Measurements from ENCODE around the gene RALB.

The RALB gene

DNA sequence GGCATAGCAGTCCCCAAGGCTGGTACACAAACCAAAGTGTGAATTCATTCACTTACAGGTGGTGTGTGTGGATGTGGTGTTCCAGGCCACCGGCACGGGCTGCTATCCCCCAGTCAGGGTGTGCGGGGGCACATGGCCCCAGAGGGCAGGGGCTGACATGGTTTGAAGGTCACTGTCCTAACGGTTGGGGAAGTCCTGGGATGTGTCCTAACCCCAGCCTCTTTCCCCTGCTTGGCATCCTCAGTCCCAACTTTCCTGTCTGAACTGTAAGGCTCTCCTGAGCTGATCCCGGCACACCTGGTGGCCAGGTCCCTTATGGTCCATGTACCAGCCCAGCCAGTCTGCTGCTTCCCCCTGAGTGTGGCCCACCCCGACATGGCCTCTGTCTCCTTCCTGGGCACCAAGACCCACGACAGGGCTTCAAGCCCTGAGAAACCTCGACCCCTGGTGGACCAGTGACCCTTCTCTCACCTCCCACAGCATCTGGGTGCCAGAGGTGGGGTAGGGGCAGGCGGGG, 27.0 kb upstream of the RALB start:
- H3K27ac ChIP-seq (ENCODE audit: low read depth, low read length) = no peak overlapping the region
- peaks cover 3% of the 10 kb centered on the region; the same call in 1 of the 2 replicates for H3K9me3 ChIP-seq (ENCODE audit: control insufficient read depth, insufficient read depth, low read length)
- TF ChIP-seq, protein P1, sequence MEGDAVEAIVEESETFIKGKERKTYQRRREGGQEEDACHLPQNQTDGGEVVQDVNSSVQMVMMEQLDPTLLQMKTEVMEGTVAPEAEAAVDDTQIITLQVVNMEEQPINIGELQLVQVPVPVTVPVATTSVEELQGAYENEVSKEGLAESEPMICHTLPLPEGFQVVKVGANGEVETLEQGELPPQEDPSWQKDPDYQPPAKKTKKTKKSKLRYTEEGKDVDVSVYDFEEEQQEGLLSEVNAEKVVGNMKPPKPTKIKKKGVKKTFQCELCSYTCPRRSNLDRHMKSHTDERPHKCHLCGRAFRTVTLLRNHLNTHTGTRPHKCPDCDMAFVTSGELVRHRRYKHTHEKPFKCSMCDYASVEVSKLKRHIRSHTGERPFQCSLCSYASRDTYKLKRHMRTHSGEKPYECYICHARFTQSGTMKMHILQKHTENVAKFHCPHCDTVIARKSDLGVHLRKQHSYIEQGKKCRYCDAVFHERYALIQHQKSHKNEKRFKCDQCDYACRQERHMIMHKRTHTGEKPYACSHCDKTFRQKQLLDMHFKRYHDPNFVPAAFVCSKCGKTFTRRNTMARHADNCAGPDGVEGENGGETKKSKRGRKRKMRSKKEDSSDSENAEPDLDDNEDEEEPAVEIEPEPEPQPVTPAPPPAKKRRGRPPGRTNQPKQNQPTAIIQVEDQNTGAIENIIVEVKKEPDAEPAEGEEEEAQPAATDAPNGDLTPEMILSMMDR (IDR thresholded peaks at IDR 0.05; ENCODE audit: low read depth, low read length, poor library complexity, severe bottlenecking) = no peak
- TF ChIP-seq EZH2phosphoT487 (IDR thresholded peaks at IDR 0.05; ENCODE audit: borderline replicate concordance, low read length) = no peak
- H3K36me3 ChIP-seq (ENCODE audit: control insufficient read depth, low read length) = peaks cover 12% of the 10 kb centered on the region; the same call in 1 of the 2 replicates
- peaks cover 23% of the 10 kb centered on the region for H3K79me2 ChIP-seq (ENCODE audit: control insufficient read depth, low read length)
- peaks cover 62% of the 10 kb centered on the region for H3K4me1 ChIP-seq (ENCODE audit: control insufficient read depth, low read length)
- no peaks in the 10 kb centered on the region for H3K27me3 ChIP-seq (ENCODE audit: control insufficient read depth, low read length)
- H3K4me3 ChIP-seq (ENCODE audit: low read length) = no peak overlapping the region
- H3K9me2 ChIP-seq (replicated peaks; ENCODE audit: control insufficient read depth, low read length) = no peaks in the 10 kb centered on the region
- peaks cover 3% of the 10 kb centered on the region; the same call in 1 of the 2 replicates for H3F3A ChIP-seq (ENCODE audit: control insufficient read depth, insufficient read depth)
- no peak overlapping the region for H3K4me2 ChIP-seq (ENCODE audit: low read length)
- H4K20me1 ChIP-seq (ENCODE audit: control insufficient read depth, insufficient read depth, low read depth, low read length) = no peaks in the 10 kb centered on the region

DNA sequence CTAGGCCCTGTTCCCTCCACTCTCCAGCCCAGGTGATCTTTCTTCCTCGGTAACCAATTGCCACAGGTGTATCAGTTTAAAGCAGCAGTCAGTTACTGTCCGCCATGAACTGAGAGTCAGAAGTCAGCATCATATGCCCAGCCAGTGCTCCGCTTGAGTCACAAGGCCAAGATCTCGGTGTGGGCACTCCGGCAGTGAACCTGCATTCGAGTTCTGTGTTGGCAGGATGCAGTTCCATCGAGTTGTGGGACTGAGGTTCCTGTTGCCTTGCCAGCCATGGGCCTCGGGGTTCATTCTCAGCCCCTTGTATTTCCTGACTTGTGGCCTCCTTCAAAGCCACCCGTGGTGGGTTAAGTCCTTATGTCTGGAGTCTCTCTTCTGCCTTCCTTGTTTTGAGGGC, 26.3 kb upstream of the RALB start:
- H3K4me1 ChIP-seq (ENCODE audit: control insufficient read depth, low read length) = peaks cover 61% of the 10 kb centered on the region
- H3K79me2 ChIP-seq (ENCODE audit: control insufficient read depth, low read length) = peaks cover 16% of the 10 kb centered on the region
- H3K9me3 ChIP-seq (ENCODE audit: control insufficient read depth, insufficient read depth, low read length) = peaks cover 3% of the 10 kb centered on the region; the same call in 1 of the 2 replicates
- H3K4me3 ChIP-seq (ENCODE audit: low read length) = no peak overlapping the region
- H3K4me2 ChIP-seq (ENCODE audit: low read length) = no peak overlapping the region
- H3K36me3 ChIP-seq (ENCODE audit: control insufficient read depth, low read length) = peaks cover 12% of the 10 kb centered on the region; the same call in 1 of the 2 replicates
- no peaks in the 10 kb centered on the region for H3K9me2 ChIP-seq (replicated peaks; ENCODE audit: control insufficient read depth, low read length)
- peaks cover 3% of the 10 kb centered on the region; the same call in 1 of the 2 replicates for H3F3A ChIP-seq (ENCODE audit: control insufficient read depth, insufficient read depth)
- TF ChIP-seq EZH2phosphoT487 (IDR thresholded peaks at IDR 0.05; ENCODE audit: borderline replicate concordance, low read length) = no peak
- TF ChIP-seq, protein P1 (IDR thresholded peaks at IDR 0.05; ENCODE audit: low read depth, low read length, poor library complexity, severe bottlenecking) = no peak
- H4K20me1 ChIP-seq (ENCODE audit: control insufficient read depth, insufficient read depth, low read depth, low read length) = no peaks in the 10 kb centered on the region
- H3K27me3 ChIP-seq (ENCODE audit: control insufficient read depth, low read length) = no peaks in the 10 kb centered on the region
- no peak overlapping the region for H3K27ac ChIP-seq (ENCODE audit: low read depth, low read length)

DNA sequence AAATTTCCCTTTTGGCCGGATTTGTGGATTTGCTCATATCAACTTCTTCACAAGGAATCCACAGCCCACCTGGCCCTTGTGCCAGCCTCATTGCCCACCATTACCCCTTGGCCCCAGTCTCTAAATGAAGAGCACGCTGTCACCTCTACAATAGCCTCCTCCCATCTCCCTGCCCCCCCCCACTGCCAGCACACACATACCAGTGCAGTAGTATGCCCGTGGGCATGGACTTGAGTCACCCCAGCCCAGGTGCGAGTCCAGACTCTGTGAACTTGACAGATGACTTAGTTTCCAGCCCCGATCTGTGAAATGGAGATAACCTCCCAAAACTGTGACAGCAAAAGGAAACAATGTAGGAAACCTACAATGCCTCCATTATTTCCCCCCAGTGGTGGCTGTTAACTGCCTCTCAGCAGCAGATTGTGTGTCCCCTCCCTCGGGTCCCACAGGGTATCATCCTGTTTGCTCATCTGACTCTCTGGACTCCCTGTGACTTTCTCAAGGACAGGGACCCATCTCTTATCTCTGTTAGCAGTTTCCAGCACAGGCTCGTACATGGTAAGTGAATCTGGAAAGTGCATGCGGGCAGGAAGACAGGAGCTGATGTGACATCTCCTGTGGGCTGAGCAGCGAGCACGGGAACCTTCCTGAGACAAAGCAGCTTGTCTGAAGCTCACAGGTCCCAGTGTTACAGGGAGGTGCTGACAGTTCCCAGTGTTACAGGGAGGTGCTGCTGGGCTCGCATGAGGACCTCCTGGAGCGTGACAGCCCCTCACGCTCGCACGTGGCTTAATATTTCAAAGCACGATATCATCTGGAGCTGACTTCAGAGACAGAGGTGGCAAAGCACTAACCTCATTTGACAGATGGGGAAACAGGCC, 25.3 kb upstream of the RALB start:
- no peaks in the 10 kb centered on the region for H3K27me3 ChIP-seq (ENCODE audit: control insufficient read depth, low read length)
- peaks cover 6% of the 10 kb centered on the region for H3K79me2 ChIP-seq (ENCODE audit: control insufficient read depth, low read length)
- no peak overlapping the region for H3K4me3 ChIP-seq (ENCODE audit: low read length)
- no peaks in the 10 kb centered on the region for H4K20me1 ChIP-seq (ENCODE audit: control insufficient read depth, insufficient read depth, low read depth, low read length)
- peaks cover 59% of the 10 kb centered on the region for H3K4me1 ChIP-seq (ENCODE audit: control insufficient read depth, low read length)
- no peak overlapping the region for H3K27ac ChIP-seq (ENCODE audit: low read depth, low read length)
- TF ChIP-seq, protein P1 (IDR thresholded peaks at IDR 0.05; ENCODE audit: low read depth, low read length, poor library complexity, severe bottlenecking) = no peak
- no peak for TF ChIP-seq EZH2phosphoT487 (IDR thresholded peaks at IDR 0.05; ENCODE audit: borderline replicate concordance, low read length)
- peak overlapping the region; percentile 42 for H3K4me2 ChIP-seq (ENCODE audit: low read length)
- peaks cover 3% of the 10 kb centered on the region; the same call in 1 of the 2 replicates for H3K9me3 ChIP-seq (ENCODE audit: control insufficient read depth, insufficient read depth, low read length)
- no peaks in the 10 kb centered on the region for H3K9me2 ChIP-seq (replicated peaks; ENCODE audit: control insufficient read depth, low read length)
- peaks cover 3% of the 10 kb centered on the region; the same call in 1 of the 2 replicates for H3F3A ChIP-seq (ENCODE audit: control insufficient read depth, insufficient read depth)
- H3K36me3 ChIP-seq (ENCODE audit: control insufficient read depth, low read length) = peaks cover 3% of the 10 kb centered on the region; the same call in 1 of the 2 replicates
